Measurements from ENCODE around the gene GCSAML. TPM values are rescaled to one million over a fixed set of nuclear protein-coding genes. Genes with fewer than 3 reads are reported as not detected.

The GCSAML gene
- polyA plus RNA-seq, 1 donor from 2014 or later: not detected

DNA sequence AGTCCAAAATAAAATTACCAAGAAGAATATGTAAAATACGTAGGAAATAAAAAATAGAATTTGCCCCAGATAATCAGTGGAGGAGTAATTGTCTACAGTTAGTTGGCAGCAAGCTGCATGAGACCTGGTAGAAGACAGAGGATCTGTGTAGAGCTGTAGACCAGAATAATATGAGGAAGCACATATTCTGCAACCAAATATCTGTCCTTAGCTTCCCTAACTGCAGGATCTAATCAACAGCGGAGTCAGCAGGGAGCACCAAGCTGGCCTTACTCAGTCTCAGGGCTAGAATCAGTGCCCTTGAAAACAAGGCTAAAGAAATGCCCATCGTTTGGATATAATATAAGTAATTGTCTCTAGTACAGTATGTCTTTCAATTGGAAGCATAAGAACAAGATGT lies 6.1 kb upstream of the GCSAML start:
- Mint-ChIP-seq H3K9me3 (peaks cover 0 to 2% (median 2%) of the 10 kb centered on the region in 3 donors), H3K4me1 (peaks cover 0 to 3% (median 0%) of the 10 kb centered on the region in 3 donors), H3K27ac (no peak overlapping the region), H3K36me3 (no peaks in the 10 kb centered on the region), H3K27me3 (peaks cover 10% of the 10 kb centered on the region), H3K4me3 (no peak overlapping the region)

DNA sequence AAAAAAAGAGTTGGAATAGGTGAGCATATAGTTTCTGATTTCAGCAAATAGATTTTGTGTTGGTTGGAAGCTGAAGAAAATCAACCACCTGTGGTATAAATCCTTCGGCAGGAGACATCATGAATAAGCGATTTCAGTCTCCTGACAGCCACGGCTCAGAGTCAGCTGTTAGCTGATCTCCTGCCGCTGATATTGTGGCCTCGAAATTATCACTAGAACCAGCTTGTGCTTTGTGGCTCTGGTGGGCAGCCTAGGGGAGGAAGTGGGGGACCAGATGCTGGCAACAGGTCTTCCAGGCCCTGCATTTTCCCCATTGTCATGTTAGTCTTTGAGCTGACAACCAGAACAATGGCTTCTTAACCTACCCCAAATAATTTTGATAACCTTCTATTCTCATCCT lies 842 bp upstream of the GCSAML start:
- Mint-ChIP-seq H3K27ac (no peak overlapping the region), H3K4me1 (peaks cover 0 to 7% (median 6%) of the 10 kb centered on the region in 3 donors), H3K9me3 (peaks cover 0 to 2% (median 0%) of the 10 kb centered on the region in 3 donors), H3K27me3 (peaks cover 19% of the 10 kb centered on the region), H3K4me3 (peak overlapping the region in 1 of 4 donors; percentile 53), H3K36me3 (no peaks in the 10 kb centered on the region)

DNA sequence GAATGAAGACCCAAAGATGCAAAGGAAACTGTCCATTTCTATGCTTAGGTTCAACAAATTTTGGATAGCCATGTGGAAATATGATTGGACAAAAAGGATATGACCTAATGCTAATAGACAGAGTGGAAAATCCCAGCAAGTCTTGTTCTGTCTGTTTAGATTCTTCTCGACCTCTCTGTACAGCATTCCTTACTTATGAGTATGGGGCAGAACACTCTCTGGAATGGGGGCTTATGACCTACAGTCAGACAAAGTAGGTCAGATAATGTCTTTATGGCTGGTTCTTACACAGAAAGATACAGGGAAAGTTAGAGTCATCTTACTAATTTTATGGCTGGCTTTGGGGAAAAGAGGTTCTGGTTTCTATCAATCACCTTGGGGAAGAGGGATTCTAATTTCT lies 2.8 kb downstream of the GCSAML start:
- H3K4me3 Mint-ChIP-seq: no peak overlapping the region
- peaks cover 16% of the 10 kb centered on the region for H3K27me3 Mint-ChIP-seq
- H3K4me1 Mint-ChIP-seq: peaks cover 0 to 7% (median 6%) of the 10 kb centered on the region in 3 donors
- H3K27ac Mint-ChIP-seq: no peak overlapping the region
- no peaks in the 10 kb centered on the region for H3K36me3 Mint-ChIP-seq
- H3K9me3 Mint-ChIP-seq: no peaks in the 10 kb centered on the region

DNA sequence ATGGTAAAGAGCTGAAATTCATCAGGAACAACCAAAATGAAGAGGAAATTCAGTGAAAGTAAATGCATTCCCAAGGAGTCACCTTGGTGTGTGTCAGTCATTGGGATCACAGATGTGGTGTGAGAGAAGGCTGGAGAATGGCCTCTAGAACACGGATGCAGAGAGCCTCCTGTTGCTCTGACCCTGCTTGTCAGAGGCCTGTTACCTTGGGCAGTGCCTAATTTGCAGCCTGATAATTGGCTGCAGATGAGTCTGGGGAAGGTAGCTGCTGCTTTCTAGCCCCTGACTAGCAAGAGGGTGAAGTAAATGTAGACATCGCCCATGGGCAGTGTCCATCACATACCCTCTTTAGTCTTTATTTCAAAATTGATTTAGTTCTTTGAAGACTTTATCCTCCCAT lies 3.3 kb downstream of the GCSAML start:
- H3K36me3 Mint-ChIP-seq: no peaks in the 10 kb centered on the region
- H3K4me3 Mint-ChIP-seq: no peak overlapping the region
- peaks cover 0 to 7% (median 6%) of the 10 kb centered on the region in 3 donors for H3K4me1 Mint-ChIP-seq
- peaks cover 16% of the 10 kb centered on the region for H3K27me3 Mint-ChIP-seq
- H3K27ac Mint-ChIP-seq: no peak overlapping the region
- H3K9me3 Mint-ChIP-seq: no peaks in the 10 kb centered on the region

DNA sequence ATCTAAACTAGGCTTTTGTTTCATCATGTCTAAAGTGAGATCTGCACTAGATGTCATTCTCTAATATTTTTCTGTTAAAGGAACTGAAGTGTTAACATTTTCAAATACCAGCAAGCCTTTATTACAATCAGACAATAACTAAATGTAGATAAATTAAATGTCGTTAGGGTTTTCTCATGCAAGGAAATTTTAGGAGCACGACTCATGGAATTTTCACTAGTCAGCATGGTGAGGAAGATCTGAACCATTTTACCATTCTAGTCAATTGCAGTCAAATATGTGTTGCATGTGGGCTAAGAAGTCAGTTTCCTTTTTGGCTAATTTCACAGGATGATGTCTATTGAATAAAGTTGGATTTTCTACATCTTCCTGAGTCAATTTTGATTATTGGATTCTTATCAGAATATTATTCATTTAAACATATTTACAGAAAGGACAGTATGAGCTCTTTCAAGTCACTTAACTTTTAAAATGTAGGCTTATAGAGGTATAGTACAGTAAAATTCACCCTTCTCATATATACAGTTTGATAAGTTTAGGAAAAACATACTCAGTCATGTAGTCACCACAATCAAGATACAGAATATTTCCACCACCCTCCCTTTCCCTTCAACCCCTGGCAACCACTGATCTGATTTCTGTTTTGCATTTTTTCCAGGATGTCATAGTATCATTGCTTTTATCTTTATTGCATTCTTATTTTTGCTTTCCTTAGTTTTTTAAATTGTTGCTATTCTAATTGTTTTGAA lies 9.2 kb downstream of the GCSAML start:
- Mint-ChIP-seq H3K36me3 (no peaks in the 10 kb centered on the region), H3K4me1 (no peaks in the 10 kb centered on the region), H3K9me3 (peaks cover 0 to 2% (median 0%) of the 10 kb centered on the region in 3 donors), H3K27ac (no peak overlapping the region), H3K27me3 (peaks cover 3% of the 10 kb centered on the region), H3K4me3 (no peak overlapping the region)

DNA sequence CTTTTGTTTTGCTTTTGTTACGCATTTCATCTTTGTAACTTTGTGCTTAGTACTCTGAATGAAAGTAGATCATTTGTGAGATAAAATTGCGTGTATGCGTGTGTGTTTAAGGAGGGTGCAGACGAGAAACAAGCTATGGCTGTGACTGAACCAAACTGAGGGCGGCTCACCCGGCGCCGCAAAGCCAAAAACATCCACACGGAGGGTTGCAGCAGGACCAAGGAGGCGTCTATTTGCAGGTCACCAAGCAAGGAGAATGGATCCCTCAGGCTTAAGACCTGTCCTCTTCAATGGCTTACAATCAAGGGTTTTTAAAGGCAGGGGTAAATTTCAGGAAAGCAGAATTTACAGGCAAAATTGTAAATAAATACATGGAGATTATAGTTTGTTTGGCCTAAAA lies 12.8 kb downstream of the GCSAML start:
- Mint-ChIP-seq H3K4me3 (no peak overlapping the region), H3K4me1 (no peaks in the 10 kb centered on the region), H3K27me3 (peaks cover 3% of the 10 kb centered on the region), H3K36me3 (no peaks in the 10 kb centered on the region), H3K27ac (no peak overlapping the region), H3K9me3 (peaks cover 0 to 2% (median 0%) of the 10 kb centered on the region in 3 donors)

DNA sequence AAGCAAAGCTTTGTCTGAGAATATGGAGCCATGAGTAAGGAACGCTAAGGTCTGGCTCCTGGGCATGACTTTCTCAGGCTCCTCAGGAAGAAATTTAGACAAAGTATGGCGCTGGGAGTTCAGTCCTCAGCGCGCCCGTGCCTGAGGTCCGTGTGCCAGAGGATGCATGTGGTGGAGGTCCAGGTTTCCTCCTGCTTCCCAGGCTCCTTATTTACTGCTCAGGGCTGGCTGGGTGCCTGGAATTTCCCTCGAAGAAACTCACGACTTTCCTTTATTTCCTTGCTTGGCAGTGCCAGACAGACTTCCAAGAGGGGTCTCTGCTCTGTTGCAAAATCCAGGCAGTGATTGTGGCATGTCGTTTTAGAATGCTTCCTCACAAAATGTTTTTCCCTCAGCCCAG lies 13.3 kb downstream of the GCSAML start:
- H3K9me3 Mint-ChIP-seq: peaks cover 0 to 2% (median 0%) of the 10 kb centered on the region in 3 donors
- no peaks in the 10 kb centered on the region for H3K4me1 Mint-ChIP-seq
- H3K36me3 Mint-ChIP-seq: no peaks in the 10 kb centered on the region
- H3K27ac Mint-ChIP-seq: no peak overlapping the region
- no peak overlapping the region for H3K4me3 Mint-ChIP-seq
- H3K27me3 Mint-ChIP-seq: peaks cover 3% of the 10 kb centered on the region

DNA sequence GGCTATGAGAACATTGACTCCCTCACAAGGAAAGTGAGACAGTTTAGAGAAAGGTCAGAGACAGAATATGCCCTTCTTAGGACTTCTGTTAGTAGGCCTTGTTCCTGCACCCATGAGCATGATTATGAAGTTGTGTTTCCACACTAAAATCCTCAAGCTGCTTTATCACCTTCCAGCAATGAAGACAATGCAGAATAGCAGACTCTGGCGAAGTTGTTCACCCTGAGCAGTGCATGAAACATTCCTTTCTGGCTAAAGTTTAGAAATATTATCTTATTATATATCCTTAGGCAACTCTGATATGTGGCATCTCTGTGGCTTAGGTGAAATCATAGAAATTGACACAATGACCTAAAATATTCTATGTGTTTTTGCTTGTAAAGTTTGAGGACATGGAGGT lies 25.3 kb downstream of the GCSAML start:
- H3K4me1 Mint-ChIP-seq: no peaks in the 10 kb centered on the region
- H3K9me3 Mint-ChIP-seq: peaks cover 7 to 10% (median 8%) of the 10 kb centered on the region in 3 donors
- H3K4me3 Mint-ChIP-seq: no peak overlapping the region
- H3K27me3 Mint-ChIP-seq: peaks cover 4% of the 10 kb centered on the region
- H3K27ac Mint-ChIP-seq: no peak overlapping the region
- H3K36me3 Mint-ChIP-seq: peaks cover 4% of the 10 kb centered on the region

DNA sequence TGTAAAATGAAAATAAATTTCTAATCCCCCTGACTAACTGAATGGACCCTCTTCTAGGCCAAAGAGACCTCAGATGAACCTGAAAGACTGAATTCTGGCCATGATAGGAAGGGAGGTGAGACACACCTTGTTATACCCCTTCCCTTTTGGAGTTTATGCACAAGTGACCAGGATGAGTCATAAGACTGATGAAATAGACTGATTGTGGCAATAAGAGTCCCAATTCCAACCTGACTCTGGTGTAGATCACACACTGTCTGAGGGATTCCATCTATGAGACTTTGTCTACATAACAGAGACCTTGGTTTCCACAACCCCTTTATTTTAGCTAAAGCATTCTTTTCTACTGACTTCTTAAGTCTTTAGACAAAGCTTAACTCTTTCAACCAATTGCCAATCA lies 25.7 kb downstream of the GCSAML start:
- Mint-ChIP-seq H3K4me1 (no peaks in the 10 kb centered on the region), H3K9me3 (peaks cover 7 to 9% (median 8%) of the 10 kb centered on the region in 3 donors), H3K4me3 (no peak overlapping the region), H3K36me3 (peaks cover 4% of the 10 kb centered on the region), H3K27ac (no peak overlapping the region), H3K27me3 (peaks cover 4% of the 10 kb centered on the region)

DNA sequence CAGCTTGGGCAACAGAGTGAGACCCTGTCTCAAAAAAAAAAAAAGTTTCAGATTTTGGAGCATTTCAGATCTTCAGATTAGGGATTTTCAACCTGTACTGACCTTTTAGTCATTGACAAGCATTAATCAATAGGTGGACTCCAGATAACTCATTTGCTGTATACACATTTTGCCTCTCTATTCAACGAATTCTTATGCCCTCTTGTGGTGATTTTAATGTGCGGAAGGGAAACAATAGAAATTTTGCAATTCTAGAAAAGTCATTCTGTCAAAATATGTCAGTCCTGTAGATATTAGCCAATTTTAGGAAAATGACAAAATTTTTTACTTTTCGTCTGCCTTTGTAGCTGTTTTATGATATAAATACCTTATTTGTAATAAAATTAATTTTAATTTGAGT lies 27.6 kb downstream of the GCSAML start:
- Mint-ChIP-seq H3K27ac (no peak overlapping the region), H3K27me3 (peaks cover 9% of the 10 kb centered on the region), H3K36me3 (no peaks in the 10 kb centered on the region), H3K4me3 (no peak overlapping the region), H3K9me3 (peaks cover 0 to 4% (median 0%) of the 10 kb centered on the region in 3 donors), H3K4me1 (no peaks in the 10 kb centered on the region)

DNA sequence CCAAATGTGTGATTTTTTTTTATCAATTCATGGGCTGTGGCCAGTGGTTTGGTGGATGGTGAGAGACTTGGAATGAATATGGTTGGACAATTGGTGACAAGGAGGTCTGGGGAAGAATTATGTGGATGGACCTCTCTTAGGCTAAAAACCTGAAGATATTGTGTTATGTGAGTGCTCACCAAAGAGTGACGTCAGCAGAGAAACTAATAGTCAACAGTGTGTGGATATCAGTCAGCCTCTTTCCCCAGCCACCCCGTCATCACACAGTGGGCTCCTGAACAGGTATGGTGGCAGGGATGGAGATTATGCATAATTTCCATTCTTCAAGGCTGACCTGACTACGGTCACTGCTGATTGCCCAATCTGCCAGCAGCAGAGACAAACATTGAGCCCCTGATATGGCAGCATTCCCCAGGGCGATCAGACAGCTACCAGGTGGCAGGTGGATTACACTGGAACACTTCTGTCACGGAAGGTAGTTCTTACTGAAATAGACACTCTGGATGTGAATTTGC lies 30.1 kb downstream of the GCSAML start:
- Mint-ChIP-seq H3K27ac (no peak overlapping the region), H3K4me1 (no peaks in the 10 kb centered on the region), H3K36me3 (no peaks in the 10 kb centered on the region), H3K9me3 (no peaks in the 10 kb centered on the region), H3K27me3 (peaks cover 12% of the 10 kb centered on the region), H3K4me3 (no peak overlapping the region)

DNA sequence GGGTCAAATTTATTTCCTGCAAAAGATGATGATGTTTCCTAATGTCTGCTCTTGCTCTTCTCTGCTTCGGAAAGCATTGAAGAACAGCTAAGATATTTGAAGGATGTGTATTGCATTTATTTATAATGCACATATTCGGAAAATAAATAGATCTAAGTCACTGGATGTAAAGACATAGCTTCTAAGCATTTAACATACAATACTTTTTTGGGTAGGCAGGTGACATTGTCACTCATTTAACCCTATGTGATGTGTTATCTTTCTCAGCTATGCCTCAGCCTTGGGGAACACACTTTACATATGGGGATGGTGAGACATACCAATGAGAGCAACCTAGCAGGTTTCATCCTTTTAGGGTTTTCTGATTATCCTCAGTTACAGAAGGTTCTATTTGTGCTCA lies 39.1 kb downstream of the GCSAML start, which contains the start of gene OR2G2:
Gene OR2G2 (plus strand): TSS at position 301 of the 400 bp plus-strand sequence. CDS start 0 bp downstream, at position 301.
- peaks cover 4% of the 10 kb centered on the region for H3K27me3 Mint-ChIP-seq

DNA sequence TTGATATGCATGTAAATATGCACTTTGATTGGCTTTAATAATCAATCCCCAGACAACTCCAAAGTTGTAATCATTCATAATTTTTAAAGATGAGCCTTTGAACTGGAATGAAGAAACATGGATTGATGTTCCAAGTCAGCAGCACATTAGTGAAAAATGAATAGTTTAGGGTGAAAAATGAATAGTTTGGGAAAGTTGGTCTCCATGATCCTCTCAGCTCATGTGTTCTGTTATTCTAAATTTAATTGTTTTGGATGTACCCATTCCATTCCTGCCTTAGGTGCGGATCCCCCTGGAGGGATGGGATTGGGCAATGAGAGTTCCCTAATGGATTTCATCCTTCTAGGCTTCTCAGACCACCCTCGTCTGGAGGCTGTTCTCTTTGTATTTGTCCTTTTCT lies 56.4 kb downstream of the GCSAML start, which contains the start of gene OR2G3:
Gene OR2G3 (plus strand): TSS at position 301 of the 400 bp plus-strand sequence. CDS start 0 bp downstream, at position 301.
- H3K4me1 Mint-ChIP-seq: no peaks in the 10 kb centered on the region
- no peaks in the 10 kb centered on the region for H3K27me3 Mint-ChIP-seq
- H3K4me3 Mint-ChIP-seq: no peak within 1 kb of the TSS
- no peaks in the 10 kb centered on the region for H3K36me3 Mint-ChIP-seq
- peaks cover 0 to 13% (median 7%) of the 10 kb centered on the region in 3 donors for H3K9me3 Mint-ChIP-seq
- no peak within 1 kb of the TSS for H3K27ac Mint-ChIP-seq

More for the DNA sequence above, 39.1 kb downstream of the GCSAML start, which contains the start of gene OR2G2:
- no peaks in the 10 kb centered on the region for H3K36me3 Mint-ChIP-seq
- H3K4me3 Mint-ChIP-seq: no peak within 1 kb of the TSS
- H3K9me3 Mint-ChIP-seq: peaks cover 0 to 7% (median 3%) of the 10 kb centered on the region in 3 donors
- H3K27ac Mint-ChIP-seq: peak within 1 kb of the TSS in 1 of 3 donors; percentile 72
- no peaks in the 10 kb centered on the region for H3K4me1 Mint-ChIP-seq

DNA sequence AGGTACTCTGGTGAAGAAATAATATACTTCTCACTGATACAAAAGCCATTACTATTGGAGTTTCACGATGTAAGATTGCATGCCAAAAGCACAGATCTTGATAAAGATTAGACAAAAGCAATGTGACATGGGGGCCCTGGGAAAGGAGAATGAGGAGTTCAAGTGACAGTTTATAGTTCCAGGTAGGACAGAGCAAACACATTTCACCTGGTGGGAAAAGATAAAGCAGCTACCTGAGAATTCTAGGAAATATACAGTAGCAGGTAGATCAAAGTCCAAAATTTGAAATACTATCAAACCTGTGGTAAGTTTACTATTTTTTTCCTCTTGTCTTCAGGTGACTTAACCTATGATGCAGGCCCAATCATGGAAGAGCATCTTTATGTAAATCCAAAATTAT lies 64.5 kb downstream of the GCSAML start:
- no peaks in the 10 kb centered on the region for H3K27me3 Mint-ChIP-seq
- H3K27ac Mint-ChIP-seq: no peak overlapping the region
- H3K36me3 Mint-ChIP-seq: no peaks in the 10 kb centered on the region
- H3K4me1 Mint-ChIP-seq: no peaks in the 10 kb centered on the region
- no peak overlapping the region for H3K4me3 Mint-ChIP-seq
- peaks cover 0 to 12% (median 11%) of the 10 kb centered on the region in 3 donors for H3K9me3 Mint-ChIP-seq

DNA sequence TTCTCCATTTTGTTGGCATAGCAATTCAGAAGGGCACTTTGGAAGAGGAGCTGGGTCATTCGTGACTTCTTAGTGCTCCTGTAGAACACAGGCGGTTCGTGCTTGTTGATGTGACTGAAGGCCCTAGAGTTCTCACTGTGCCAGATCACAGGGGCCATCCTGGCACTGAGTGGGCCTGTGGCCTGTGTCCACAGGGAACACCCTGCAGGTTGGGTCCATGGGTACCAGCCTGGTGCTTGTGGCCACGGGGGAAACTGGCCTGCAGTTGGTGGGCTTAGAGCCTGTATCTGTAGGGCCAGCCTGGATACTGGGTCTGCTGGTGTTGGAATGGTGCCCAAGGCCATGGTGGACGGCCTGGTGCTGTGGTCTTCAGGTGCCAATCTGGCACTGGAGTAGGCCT lies 65.7 kb downstream of the GCSAML start:
- Mint-ChIP-seq H3K4me3 (no peak overlapping the region), H3K27me3 (no peaks in the 10 kb centered on the region), H3K9me3 (peaks cover 0 to 11% (median 9%) of the 10 kb centered on the region in 3 donors), H3K4me1 (no peaks in the 10 kb centered on the region), H3K27ac (no peak overlapping the region), H3K36me3 (no peaks in the 10 kb centered on the region)

Measured in IgD-negative memory B cell (primary cell).